Activated T-cell treated with anti-CD3 and anti-CD28 coated beads for 48 hours (primary cell): ENCODE measurements around the gene STXBP2.

Source experiments
- DNase-seq: peaks from one replicate; pipeline ENCODE4 v3.0.0-alpha.2; 2020; ENCODE audit warnings: low read depth

The STXBP2 gene

DNA sequence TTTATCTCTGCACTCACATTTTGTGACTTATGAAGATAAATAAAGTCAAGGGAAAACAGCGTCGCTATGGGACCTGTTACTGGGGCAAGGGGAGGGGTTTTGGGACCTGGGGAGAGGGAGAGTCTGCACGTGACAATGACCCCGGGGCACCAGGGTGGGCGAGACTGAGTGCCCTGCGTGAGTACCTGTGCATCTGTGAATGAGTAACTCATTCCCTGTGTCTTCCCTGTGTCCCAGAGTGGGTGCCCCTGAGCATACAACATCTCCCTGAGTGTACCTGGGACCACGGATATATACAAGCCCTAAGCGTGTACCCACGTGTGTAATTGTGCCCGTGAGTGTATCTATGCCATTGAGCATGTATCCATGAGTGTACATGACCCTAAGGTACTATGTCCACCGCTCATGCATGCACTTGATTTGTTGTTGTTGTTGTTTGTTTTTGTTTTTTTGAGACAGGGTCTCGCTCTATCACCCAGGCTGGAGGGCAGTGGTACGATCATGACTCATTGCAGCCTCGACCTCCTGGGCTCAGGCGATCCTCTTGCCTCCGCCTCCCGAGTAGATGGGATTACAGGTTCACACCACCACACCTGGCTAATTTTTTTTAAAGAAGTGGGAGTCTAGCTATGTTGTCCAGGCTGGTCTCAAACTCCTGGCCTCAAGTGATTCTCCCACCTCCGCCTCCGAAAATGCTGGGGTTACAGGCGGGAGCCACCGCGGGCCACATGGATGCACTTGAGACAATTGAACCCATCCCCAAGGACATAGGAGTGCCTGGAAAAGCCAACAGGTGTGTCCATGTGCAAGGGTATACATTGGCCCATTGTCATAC lies 43.1 kb downstream of the STXBP2 start:
- DNase-seq = no peak

- peak; percentile 89 for DNase-seq
These were observed 43.9 kb downstream of the STXBP2 start, which contains the start of gene TRAPPC5 for GRCh38 chr19:7680606-7681339. Gene TRAPPC5, plus strand, starts transcription at chr19:7680833. Its CDS starts 1,421 bp downstream, at chr19:7682254.

DNA sequence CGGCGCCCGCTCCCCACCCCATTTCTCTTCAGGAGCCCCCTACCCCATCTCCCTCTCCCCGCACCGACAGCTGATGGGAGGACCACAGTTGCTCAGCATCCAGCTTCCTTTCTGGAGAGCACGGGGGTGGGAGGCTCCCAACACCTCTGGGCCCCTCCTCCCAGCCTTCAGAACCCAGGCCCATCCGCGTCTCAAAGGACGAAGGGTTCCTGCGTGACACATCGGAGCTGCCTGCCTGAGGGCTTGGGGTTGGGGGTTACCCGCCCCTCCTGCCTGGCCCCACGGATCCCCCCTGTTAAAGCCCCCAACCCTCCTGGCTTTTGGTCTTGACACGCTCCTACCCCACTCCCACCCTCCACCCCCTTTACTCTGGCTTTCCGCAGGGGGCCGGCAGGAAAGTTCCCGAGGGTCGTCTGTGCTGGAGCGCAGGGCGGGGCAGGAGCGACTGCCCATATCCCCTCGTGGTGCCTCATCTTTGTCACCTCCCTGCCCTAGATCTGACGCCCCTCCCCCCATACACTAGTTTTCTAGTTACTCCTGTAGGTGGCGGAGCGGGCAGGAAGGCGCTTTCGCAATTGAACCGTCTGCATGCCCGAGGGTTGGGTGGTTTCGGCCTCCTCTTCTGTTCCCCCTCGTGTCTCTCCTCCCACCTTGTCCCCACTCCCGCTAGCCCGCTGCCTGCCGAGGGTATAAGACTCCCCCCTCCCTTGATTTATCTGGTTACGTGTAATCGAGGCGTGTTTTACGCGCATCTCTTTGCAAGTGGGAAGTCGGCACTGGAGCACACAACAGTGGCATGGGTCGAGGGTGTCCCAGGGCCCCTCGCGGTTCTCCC lies 44.6 kb downstream of the STXBP2 start:
- DNase-seq = peak; percentile 78

- no peak for DNase-seq
These were observed 45.4 kb downstream of the STXBP2 start for GRCh38 chr19:7682175-7682855.

GRCh38 chr19:7685546-7686445 lies 48.9 kb downstream of the STXBP2 start:
- DNase-seq = no peak

DNA sequence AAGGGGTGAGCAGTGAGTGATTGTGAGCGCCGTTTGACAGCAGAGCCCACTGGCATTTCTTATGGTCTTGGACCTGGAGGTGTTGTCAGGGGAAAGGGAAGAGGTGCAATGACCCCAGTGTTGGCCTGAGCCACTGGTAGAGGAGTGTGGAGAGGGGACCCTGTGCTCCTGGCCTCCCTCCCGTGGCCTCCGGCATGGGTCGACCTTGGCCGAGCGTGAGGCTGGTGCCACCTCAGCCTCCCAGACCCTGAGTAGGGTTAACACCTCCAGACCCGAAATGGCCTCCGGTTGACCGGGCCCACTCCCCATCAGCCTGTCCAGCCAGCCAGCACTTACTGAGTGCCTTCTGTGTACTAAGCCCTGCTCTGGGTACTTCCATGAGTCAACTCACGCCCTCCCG lies 50.3 kb downstream of the STXBP2 start:
- no peak for DNase-seq

- DNase-seq = no peak
These were observed 52.3 kb downstream of the STXBP2 start for GRCh38 chr19:7689165-7689564.

DNA sequence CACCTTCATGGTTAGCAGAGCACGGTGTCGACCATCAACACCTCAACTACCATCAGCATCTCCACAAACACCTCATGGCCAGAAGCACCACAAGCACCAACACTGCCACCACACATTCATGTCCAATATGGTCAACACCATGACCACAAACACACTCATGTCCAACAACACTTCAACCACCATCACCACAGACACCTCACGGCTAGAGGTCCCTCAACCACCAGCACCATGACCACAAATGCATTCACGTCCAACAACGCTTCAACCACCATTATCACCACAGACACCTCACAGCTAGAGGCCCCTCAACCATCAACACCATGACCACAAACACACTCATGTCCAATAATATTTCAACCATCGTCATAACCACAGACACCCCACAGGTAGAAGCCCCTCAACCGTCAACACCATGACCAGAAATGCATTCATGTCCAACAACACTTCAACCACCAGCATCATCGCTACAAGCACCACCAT lies 53.9 kb downstream of the STXBP2 start:
- no peak for DNase-seq

- DNase-seq = no peak
These were observed 54.6 kb downstream of the STXBP2 start for GRCh38 chr19:7691497-7691896.

GRCh38 chr19:7692417-7693088 lies 55.6 kb downstream of the STXBP2 start:
- no peak for DNase-seq

DNA sequence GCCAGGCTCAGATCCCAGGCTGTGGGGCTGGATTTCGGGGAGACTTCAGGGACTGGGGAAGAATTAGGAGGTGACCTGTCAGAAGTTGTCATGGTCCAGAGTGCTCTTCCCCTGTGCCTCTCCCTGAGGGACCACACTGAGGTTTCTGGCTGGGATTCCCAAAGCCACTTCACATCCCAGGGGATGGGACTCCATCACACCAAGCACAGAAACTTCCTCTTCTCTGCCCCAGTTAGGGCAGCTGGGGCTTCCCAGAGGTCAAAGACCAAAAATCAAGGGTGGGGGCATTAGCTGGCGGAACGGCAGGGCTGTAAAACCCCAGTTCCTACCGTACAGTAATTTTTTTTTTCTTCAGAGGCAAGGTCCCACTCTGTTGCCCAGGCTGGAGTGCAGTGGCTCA lies 57.6 kb downstream of the STXBP2 start:
- DNase-seq = no peak
